ENCODE results near the gene ENTPD1. TPM values are rescaled to one million over a fixed set of nuclear protein-coding genes. Genes with fewer than 3 reads are reported as not detected.

ENTPD1 gene, protein sequence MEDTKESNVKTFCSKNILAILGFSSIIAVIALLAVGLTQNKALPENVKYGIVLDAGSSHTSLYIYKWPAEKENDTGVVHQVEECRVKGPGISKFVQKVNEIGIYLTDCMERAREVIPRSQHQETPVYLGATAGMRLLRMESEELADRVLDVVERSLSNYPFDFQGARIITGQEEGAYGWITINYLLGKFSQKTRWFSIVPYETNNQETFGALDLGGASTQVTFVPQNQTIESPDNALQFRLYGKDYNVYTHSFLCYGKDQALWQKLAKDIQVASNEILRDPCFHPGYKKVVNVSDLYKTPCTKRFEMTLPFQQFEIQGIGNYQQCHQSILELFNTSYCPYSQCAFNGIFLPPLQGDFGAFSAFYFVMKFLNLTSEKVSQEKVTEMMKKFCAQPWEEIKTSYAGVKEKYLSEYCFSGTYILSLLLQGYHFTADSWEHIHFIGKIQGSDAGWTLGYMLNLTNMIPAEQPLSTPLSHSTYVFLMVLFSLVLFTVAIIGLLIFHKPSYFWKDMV
- 8.8 TPM for total RNA-seq

DNA sequence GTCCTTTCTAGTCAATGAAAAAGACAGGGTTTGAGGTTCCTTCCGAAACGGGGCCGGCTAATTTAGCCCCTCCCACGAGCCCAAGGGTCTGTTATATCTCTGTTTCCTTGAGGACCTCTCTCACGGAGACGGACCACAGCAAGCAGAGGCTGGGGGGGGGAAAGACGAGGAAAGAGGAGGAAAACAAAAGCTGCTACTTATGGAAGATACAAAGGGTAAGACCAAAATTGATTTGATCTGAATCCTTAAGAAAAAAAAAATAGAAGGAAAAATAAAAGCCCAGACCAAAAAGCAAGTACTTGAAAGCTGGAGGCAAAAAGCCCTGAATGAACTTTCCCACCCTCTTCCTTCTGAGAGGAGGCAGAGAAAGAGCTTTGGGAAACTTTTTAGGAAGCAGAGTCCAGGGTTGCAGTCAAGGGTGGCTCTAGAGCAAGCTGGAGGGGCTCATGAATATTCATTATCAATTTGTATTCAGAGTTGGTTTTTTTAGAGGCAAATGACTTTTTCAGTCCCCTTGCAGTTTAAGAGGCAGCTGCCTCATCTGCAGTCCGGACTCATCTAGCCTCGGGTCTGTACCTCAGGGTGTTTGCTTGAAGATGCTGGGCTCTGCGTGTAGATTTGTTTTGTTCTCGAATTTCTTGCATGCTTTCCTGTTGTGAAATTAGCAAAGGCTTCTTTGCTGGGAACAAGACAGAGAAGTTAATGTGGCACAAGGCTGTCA is at the start of gene ENTPD1:
Gene ENTPD1 (plus strand): TSS at position 123 of the 721 bp plus-strand sequence. CDS start 77 bp downstream, at position 200.

DNA sequence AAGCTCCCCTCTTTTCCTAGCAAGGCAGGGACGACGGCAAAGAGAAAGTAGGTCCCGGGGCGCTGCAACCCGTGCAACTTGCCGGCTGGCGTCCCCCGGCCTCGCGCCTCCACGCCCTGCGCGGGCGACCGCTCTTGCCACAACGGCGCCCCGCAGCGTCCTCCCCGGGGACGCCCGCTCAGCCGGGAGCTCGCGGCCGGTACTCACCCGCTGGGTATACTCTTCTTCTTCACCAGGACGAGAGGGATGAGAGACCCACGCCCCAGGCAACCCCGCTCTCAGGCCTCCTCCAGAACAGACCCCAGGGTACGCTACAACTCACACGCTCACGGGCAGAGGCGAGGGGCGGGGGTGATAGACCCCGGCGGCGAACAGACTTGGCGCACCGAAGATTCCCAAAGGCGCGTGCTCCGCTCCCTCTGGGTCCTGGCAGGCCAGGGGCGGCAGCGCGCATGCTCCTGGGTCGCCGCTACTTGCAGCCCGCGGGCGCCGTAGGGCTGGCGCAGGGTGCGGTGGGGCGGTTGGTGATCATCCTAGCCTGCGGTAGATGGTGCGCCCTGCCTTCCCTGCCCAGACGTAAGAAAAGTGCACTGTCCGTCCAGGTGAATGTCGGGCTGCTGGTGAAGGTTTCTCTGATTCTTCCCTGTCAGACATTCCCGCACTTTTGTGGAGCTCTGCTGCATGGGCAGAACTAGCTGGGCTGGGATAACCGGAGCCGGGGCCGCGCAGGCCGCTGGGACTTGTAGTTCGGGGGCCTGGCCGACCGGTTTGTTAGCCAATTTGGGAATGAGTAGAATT is 151.7 kb downstream of the ENTPD1 start, which contains the start of gene CC2D2B:
Gene CC2D2B (plus strand): TSS at position 520 of the 798 bp plus-strand sequence. CDS start 3,349 bp downstream, outside the sequence.

Other genes starting within 250 kb of the ENTPD1 start
- gene SORBS1, start 194.8 kb upstream of the ENTPD1 start, total RNA-seq, result 303 TPM
- gene ALDH18A1, start 99.5 kb upstream of the ENTPD1 start, total RNA-seq, result 35.1 TPM
- 16.6 TPM for gene TCTN3, start 62.2 kb upstream of the ENTPD1 start, total RNA-seq
- gene CC2D2B, start 151.8 kb downstream of the ENTPD1 start, total RNA-seq, result 2.2 TPM